HG03378 (cell line): ENCODE measurements around the gene FAM193B.

Source experiments
- ATAC-seq: cut with Tn5 transposase; IDR thresholded peaks from one replicate; pipeline ENCODE4 v1.9.1; 2021; ENCODE audit warnings: mild to moderate bottlenecking, moderate library complexity; ENCODE audit not compliant: unreplicated experiment

The FAM193B gene

DNA sequence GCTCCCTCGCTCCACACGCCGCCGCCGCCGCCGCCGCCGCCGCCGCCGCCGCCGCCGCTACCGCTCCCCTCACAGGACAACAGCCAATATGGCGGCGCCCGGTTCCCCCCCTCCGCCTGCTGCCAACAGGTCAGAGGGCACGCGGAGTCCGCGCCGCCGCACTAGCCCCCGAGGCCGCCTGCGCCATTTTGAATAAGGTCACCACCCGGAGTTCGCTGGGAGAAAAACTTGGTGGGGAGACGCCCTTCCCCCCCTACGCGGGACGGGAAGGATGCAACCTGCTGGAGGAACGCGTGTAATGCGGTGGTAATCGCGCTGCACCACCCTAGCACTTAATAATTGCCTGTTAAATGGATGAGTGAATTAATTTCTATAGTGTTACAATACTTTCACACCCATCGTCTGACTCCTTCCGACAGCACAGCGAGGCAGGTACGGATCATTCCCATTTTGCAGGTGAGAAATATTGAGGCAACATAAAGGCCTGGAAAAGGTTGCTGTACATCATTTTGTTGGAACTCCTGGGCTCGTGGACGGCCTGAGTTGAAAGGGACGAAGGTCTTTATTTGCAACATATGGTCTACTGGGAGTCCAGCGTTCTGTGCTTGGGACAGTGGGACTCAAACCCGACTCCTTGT lies at the start of gene FAM193B:
TSS of gene FAM193B (minus strand) at position 90 of the 638 bp plus-strand sequence. CDS start 105 bp downstream, outside the sequence.
- peak; percentile 71 for ATAC-seq

GRCh38 chr5:177604116-177604521 lies 49.8 kb upstream of the FAM193B start:
- no peak for ATAC-seq

DNA sequence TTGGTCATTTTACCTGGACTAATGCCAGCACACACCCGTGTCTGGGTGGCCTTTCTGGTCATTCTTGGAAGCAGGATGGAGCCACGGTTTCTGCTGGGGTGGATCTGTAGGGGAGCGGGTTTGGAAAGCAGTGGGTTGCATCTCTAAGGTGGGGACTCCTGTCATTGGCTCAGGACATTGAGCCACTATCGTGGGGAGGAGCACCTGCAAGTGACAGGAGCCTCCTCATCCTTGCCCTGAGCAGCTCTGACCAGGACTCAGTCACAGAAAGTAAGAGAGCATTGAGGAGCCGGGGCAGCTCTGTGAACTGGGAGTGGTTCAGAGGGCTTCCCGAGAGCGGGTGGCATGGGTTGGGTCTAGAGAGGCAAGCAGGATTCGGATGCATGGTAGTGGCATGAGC lies 49.3 kb upstream of the FAM193B start:
- no peak for ATAC-seq

- ATAC-seq, result no peak
Observed at GRCh38 chr5:177602458-177602830, 48.1 kb upstream of the FAM193B start.

- ATAC-seq, result no peak
Observed at GRCh38 chr5:177601577-177602457, 47.5 kb upstream of the FAM193B start.

DNA sequence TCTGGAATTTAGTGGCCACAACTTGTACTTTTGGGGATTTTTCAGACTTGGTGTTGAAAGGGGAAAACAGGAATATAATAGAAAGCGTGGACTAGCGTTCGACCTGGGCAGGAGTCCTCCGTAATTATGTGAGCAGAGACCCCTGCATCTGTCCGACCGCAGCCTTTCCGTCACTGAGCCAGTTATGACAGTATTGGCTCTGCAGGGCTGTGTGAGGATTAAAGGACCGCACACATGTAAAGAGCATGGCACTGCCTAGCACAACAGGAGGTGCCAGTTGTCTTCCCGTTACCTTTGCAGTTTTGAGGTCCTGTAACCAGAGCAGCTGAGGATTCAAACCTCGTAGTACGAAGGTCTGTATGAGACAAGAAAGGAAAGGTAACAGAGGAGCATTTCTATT lies 46.8 kb upstream of the FAM193B start:
- ATAC-seq, result no peak

DNA sequence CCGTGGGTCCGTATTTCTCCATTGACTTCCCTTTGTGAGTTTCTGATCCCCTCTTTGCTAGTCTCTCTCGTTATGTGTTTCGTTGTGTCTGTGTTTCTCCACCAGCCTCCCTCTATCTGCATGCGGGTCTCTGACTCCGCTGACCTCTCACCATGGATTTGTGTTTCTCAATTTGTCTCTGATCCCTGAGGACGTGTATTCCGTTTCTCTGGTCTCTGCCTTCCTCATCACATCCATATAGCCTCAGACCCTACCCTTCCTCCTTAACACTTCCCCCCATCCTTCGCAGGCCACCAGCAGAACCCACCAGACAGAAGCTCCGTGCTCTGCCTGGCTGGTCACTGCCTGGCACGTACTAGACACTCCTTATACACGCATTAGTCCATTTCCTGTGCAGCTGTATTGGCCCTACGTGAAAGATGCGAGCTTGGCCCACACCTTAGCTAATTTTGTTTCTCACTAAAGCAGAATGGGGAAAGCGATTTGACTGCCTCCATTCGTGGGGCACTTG lies 46.2 kb upstream of the FAM193B start:
- no peak for ATAC-seq

DNA sequence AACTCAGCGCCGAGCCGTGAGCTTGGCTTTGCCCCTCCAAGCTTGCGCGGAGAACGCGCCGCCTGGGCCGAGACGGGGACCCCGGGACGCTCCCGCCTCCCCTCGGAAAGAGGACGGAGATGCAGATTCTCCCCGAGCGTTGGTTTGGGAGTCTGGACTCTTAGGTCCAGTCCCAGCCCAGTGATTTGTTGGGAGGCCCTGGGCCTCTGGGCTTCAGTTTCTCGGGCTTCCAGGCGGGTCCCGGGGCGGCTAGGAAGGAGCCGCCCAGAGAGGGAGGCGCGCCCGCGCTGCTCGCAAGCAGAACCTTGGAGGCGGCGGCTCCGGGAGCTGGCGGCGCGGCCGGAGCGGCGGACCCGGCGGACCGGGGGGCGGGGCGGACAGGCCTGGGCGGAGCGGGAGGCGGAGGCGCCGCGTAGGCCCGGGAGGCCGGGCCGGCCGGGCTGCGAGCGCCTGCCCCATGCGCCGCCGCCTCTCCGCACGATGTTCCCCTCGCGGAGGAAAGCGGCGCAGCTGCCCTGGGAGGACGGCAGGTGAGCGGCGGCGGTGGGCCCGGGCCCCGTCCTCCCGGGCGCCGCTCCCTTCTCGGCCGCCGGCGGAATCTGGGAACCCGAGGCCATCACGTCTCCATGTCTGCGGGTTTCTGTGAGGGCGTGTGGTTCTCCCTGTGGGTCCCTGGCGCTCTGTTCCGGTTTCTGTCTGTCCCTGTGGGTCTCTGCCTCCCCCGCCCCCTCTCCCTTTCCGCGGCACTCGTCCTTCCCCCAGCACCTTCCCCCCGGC lies 45.6 kb upstream of the FAM193B start, which contains the start of gene B4GALT7:
TSS of gene B4GALT7 (plus strand) at position 402 of the 777 bp plus-strand sequence. CDS start at position 481, 79 bp downstream.
- peak; percentile 66 for ATAC-seq

DNA sequence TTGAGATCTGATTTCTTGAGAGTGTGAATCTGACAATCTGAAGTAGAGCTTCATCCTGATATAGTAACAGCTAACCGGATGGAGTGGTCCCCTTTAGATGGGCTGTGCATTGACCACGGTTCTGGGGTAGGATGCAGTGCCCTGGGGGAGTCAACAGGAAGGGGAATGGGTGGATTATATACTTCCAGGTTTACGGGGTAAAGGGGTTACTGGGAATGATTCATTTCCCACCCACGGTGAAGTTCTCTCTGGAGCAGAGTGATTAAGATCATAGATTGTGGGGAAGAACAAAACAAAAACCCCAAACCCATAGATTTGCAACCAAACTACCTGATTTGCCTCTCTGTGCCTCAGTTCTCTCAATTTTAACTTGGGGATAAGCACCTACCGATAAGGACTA lies 44.1 kb upstream of the FAM193B start:
- ATAC-seq, result no peak

GRCh38 chr5:177596775-177597238 lies 42.4 kb upstream of the FAM193B start:
- ATAC-seq, result no peak

DNA sequence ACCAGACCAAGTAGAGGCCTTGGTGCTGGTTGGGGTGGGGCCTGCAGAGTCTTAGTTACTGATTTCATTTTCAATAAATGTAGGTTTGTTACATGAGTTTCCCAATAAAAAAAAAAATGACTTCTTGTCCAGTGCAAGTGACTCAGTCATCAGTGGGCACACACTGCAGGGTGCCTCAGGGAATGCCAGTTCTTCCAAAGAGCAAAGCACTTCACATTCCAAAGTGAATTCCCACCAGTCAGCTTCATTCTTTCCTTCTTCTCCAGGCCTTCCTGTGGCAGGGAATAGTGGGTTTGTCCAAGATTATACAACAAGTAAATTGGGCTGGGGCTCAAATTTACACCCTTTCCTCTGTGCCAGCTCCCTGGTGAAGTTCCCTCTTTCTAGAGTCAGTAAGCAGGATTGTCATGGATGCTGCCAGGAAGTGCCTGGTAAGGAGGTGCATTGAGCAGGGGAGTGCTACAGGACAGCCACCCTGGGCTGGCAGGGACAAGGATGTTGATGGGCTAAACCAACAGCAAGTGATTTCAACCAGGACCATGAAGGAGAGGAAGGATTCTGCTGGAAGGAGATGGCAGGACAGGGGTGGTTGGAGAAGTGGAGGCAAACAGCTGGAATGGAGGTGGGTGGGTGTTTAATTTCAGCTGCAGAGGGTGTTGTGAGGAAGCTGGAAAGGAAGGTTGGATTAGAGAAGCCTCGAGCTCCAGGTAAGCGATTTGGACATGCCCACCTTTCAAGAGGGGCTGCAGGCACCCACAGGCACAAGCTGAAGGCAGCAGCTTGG lies 41.8 kb upstream of the FAM193B start:
- ATAC-seq, result no peak

GRCh38 chr5:177595026-177595585 lies 40.7 kb upstream of the FAM193B start:
- ATAC-seq, result no peak

DNA sequence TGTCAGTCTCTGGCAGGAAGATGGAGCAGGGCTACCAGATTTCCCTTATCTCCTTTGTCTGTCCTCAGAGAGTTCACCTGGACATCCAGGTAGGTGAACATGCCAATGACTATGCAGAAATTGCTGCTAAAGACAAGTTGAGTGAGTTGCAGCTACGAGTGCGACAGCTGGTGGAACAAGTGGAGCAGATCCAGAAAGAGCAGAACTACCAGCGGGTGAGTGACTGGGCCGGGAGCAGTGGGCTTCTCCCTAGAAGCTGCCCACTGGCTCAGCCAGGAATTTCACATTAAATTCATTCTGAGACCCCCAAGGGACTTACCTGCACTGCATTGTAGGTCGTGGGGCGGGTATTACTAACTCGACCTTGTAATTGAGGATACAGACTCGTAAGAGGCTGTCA lies 39.7 kb upstream of the FAM193B start:
- no peak for ATAC-seq

GRCh38 chr5:177593511-177593910 lies 39.1 kb upstream of the FAM193B start:
- ATAC-seq, result no peak

- no peak for ATAC-seq
Observed at GRCh38 chr5:177592905-177593304, 38.5 kb upstream of the FAM193B start.

DNA sequence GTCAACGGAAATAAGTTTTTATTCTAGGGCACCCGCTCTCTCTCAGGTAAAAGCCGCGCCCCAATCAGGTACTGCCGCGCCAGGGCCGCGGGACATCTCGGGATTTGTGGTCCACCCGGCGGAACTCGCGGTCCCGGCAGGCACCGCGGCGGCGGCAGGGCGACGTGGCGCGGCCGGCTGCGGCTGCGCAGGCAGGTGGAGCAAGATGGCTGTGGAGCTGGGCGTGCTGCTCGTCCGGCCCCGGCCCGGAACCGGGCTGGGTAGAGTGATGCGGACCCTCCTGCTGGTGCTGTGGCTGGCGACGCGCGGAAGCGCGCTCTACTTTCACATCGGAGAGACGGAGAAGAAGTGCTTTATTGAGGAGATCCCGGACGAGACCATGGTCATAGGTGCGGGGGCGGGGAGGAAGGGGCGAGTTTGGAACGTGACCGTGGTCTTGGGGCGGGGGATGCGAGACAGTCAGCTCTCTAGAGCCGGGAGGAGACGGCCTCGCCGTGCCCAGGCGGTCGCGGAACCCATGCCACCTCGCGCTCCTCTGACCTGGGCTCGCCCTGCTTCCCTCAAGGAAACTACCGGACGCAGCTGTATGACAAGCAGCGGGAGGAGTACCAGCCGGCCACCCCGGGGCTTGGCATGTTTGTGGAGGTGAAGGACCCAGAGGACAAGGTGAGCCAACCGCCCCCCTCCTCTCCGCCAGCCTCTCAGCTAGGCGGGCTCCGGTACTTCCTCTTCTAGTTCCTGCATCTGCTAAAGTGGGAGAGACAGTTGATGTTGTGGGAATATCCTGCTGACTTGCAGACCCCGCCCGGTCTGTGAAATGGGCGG lies 37.9 kb upstream of the FAM193B start, which contains the start of gene TMED9:
TSS of gene TMED9 (plus strand) at position 194 of the 825 bp plus-strand sequence. CDS start at position 206, 12 bp downstream.
- peak; percentile 77 for ATAC-seq

DNA sequence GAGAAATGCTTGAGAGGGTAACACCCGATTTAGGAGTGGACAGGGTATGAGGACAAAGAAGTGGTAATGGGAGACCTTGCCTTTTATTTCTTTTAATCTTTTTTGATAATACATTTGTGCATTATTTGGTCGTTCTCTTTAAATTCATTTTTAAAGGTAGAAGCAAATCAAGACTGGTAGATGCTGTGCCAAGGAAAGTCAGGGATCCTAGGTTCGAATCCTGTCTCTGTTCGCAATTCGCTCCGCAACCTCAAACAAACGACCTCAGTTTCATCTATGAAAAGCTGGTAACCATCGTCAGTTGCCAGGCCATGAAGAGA lies 37.3 kb upstream of the FAM193B start:
- ATAC-seq, result no peak

- ATAC-seq, result no peak
Observed at GRCh38 chr5:177590406-177590805, 36.0 kb upstream of the FAM193B start.

DNA sequence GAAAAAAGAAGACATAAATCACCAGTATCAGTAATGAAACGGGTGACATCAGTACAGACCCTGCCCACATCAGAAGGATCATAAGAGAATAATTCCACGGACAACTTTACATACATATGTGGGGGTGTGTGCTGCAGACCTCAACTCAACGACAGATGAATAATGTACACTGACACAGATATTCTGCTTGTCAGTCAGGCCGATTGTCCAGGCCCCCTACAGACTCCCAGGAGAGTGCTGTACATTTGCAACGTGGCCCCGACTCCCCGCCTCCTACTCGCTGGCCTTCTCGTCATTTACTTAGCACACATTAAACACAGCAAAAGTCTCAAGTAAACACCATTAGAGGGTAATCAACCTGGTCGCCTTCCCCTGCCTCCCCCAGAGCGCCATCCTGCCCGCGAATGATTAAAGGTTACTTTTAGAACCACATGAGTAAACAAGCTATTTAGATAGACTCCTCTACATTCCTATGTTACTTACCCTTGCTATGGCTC lies 34.1 kb upstream of the FAM193B start:
- ATAC-seq, result no peak
